ENCODE measurements around the gene GJB1. TPM values are rescaled to one million over a fixed set of nuclear protein-coding genes. Genes with fewer than 3 reads are reported as not detected.

Gene GJB1
- total RNA-seq, 1 donor from 2014 or later = not detected

GRCh38 chrX:71241301-71241700, 18.3 kb downstream of the GJB1 start:
- Histone ChIP-seq H3K36me3 (peaks cover 15 to 36% of the 10 kb centered on the region in 2 donors), H3K27ac (no peak overlapping the region), H3K4me3 (no peak overlapping the region), H3K4me1 (no peaks in the 10 kb centered on the region), H3K9me3 (no peaks in the 10 kb centered on the region), H3K27me3 (peaks cover 5% of the 10 kb centered on the region)
- DNase-seq (ENCODE audit: low spot score in 2 of 2) = no peak
- no peak for TF ChIP-seq CTCF (IDR thresholded peaks at IDR 0.05)
- intact Hi-C loops (cut with DNase I) = no loop called here

- H3K9me3 ChIP-seq = no peaks in the 10 kb centered on the region
- no peak overlapping the region for H3K4me3 ChIP-seq
- intact Hi-C loops (cut with DNase I) = no loop called here
- peaks cover 22 to 53% of the 10 kb centered on the region in 2 donors for H3K36me3 ChIP-seq
- H3K27ac ChIP-seq = no peak overlapping the region
- H3K4me1 ChIP-seq = no peaks in the 10 kb centered on the region
- peaks cover 5% of the 10 kb centered on the region for H3K27me3 ChIP-seq
- DNase-seq (ENCODE audit: low spot score in 2 of 2) = no peak
- TF ChIP-seq CTCF (IDR thresholded peaks at IDR 0.05) = no peak
Observed at GRCh38 chrX:71244359-71245128, 21.5 kb downstream of the GJB1 start.

- TF ChIP-seq CTCF (IDR thresholded peaks at IDR 0.05) = no peak
- peaks cover 5% of the 10 kb centered on the region for H3K27me3 ChIP-seq
- no peak overlapping the region for H3K4me3 ChIP-seq
- no peaks in the 10 kb centered on the region for H3K4me1 ChIP-seq
- intact Hi-C loops (cut with DNase I) = no loop called here
- no peak for DNase-seq (ENCODE audit: low spot score in 2 of 2)
- peaks cover 26 to 53% of the 10 kb centered on the region in 2 donors for H3K36me3 ChIP-seq
- H3K27ac ChIP-seq = no peak overlapping the region
- no peaks in the 10 kb centered on the region for H3K9me3 ChIP-seq
Observed at GRCh38 chrX:71245159-71245558, 22.1 kb downstream of the GJB1 start.

- intact Hi-C loops (cut with DNase I) = no loop called here
- H3K4me3 ChIP-seq = no peak overlapping the region
- no peak overlapping the region for H3K27ac ChIP-seq
- no peaks in the 10 kb centered on the region for H3K9me3 ChIP-seq
- H3K4me1 ChIP-seq = peaks cover 2 to 8% of the 10 kb centered on the region in 2 donors
- H3K27me3 ChIP-seq = no peaks in the 10 kb centered on the region
- DNase-seq (ENCODE audit: low spot score in 2 of 2) = no peak
- peaks cover 11 to 22% of the 10 kb centered on the region in 2 donors for H3K36me3 ChIP-seq
- no peak for TF ChIP-seq CTCF (IDR thresholded peaks at IDR 0.05)
Observed at GRCh38 chrX:71250841-71251240, 27.8 kb downstream of the GJB1 start.

GRCh38 chrX:71251466-71251973, 28.5 kb downstream of the GJB1 start:
- DNase-seq (ENCODE audit: low spot score in 2 of 2) = no peak
- Histone ChIP-seq H3K4me3 (no peak overlapping the region), H3K27me3 (no peaks in the 10 kb centered on the region), H3K4me1 (peaks cover 2 to 8% of the 10 kb centered on the region in 2 donors), H3K27ac (no peak overlapping the region), H3K9me3 (no peaks in the 10 kb centered on the region), H3K36me3 (peaks cover 11 to 15% of the 10 kb centered on the region in 2 donors)
- intact Hi-C loops (cut with DNase I) = no loop called here
- no peak for TF ChIP-seq CTCF (IDR thresholded peaks at IDR 0.05)

All from ascending aorta (tissue), 2 donors.